ENCODE measurements around the gene SMAD9.

The SMAD9 gene

GRCh38 chr13:36862002-36862685, 57.9 kb downstream of the SMAD9 start:
- peak; percentile 19 for DNase-seq

- no peak for DNase-seq
Measured at GRCh38 chr13:36859259-36859658, 60.8 kb downstream of the SMAD9 start.

GRCh38 chr13:36858290-36858689, 61.7 kb downstream of the SMAD9 start:
- DNase-seq, result peak; percentile 51

GRCh38 chr13:36857253-36857652, 62.8 kb downstream of the SMAD9 start:
- DNase-seq, result no peak

GRCh38 chr13:36850790-36851438, 69.1 kb downstream of the SMAD9 start:
- DNase-seq, result no peak

- DNase-seq, result peak; percentile 13
Measured at GRCh38 chr13:36848199-36848982, 71.6 kb downstream of the SMAD9 start.

- DNase-seq, result no peak
Measured at GRCh38 chr13:36847606-36848005, 72.4 kb downstream of the SMAD9 start.

GRCh38 chr13:36841391-36841790, 78.6 kb downstream of the SMAD9 start:
- no peak for DNase-seq

GRCh38 chr13:36840718-36841250, 79.3 kb downstream of the SMAD9 start:
- no peak for DNase-seq

- no peak for DNase-seq
Measured at GRCh38 chr13:36839981-36840380, 80.1 kb downstream of the SMAD9 start.

GRCh38 chr13:36839281-36839680, 80.8 kb downstream of the SMAD9 start:
- DNase-seq, result no peak

GRCh38 chr13:36837354-36838092, 82.5 kb downstream of the SMAD9 start:
- no peak for DNase-seq

- DNase-seq, result peak; percentile 20
Measured at GRCh38 chr13:36834299-36834698, 85.7 kb downstream of the SMAD9 start.

- DNase-seq, result no peak
Measured at GRCh38 chr13:36831291-36831690, 88.7 kb downstream of the SMAD9 start.

GRCh38 chr13:36829753-36830152, 90.3 kb downstream of the SMAD9 start:
- DNase-seq, result no peak

GRCh38 chr13:36822785-36823184, 97.3 kb downstream of the SMAD9 start:
- DNase-seq, result peak; percentile 12

- DNase-seq, result no peak
Measured at GRCh38 chr13:36820222-36820621, 99.8 kb downstream of the SMAD9 start.

- peak; percentile 40 for DNase-seq
Measured at GRCh38 chr13:36819739-36820090, 100.3 kb downstream of the SMAD9 start.

- DNase-seq, result peak; percentile 86
Measured at GRCh38 chr13:36818804-36819738, 101.0 kb downstream of the SMAD9 start, which contains the start of gene RFXAP. RFXAP (plus strand) TSS chr13:36819222; CDS start chr13:36819358, 136 bp downstream.

- no peak for DNase-seq
Measured at GRCh38 chr13:36817996-36818803, 101.8 kb downstream of the SMAD9 start.

GRCh38 chr13:36815062-36815461, 105.0 kb downstream of the SMAD9 start:
- no peak for DNase-seq

Measured in fibroblast of skin of right biceps (primary cell).